Activated B cell treated with CpG ODN at 0.5 μM for 24 hours (primary cell): ENCODE data around the gene PGM5. TPM values are rescaled to one million over a fixed set of nuclear protein-coding genes. Genes with fewer than 3 reads are reported as not detected.

Experiments used
- ATAC-seq: fragments of 200-7000 bp; cut with Tn5 transposase; one replicate; pipeline ENCODE4 v1.10.0; 2021; ENCODE audit warnings: low read depth, mild to moderate bottlenecking, moderate library complexity
- CTCF ChIA-PET: fragments of 350-600 bp; sonication (Branson Sonifier 250); formaldehyde crosslinking; loops from one replicate; lab custom pipeline; 2021; ENCODE audit warnings: antibody characterized with exemption; lab: Charles Lee
- POLR2A ChIA-PET: fragments of 350-600 bp; sonication (Branson Sonifier 250); formaldehyde crosslinking; loops from one replicate; lab custom pipeline; 2021; ENCODE audit warnings: antibody characterized with exemption; lab: Charles Lee
- DNase-seq: peaks from one replicate; pipeline ENCODE4 v3.0.0; 2022
- H3K27ac Mint-ChIP-seq: one replicate; pipeline ENCODE4 v1.8.0; 2020; ENCODE audit warnings: mixed read lengths
- H3K27me3 Mint-ChIP-seq: one replicate; pipeline ENCODE4 v1.8.0; 2021; ENCODE audit warnings: mixed read lengths
- H3K36me3 Mint-ChIP-seq: one replicate; pipeline ENCODE4 v1.8.0; 2021; ENCODE audit warnings: low read depth, mixed read lengths
- H3K4me1 Mint-ChIP-seq: one replicate; pipeline ENCODE4 v1.8.0; 2021; ENCODE audit warnings: mixed read lengths
- H3K4me3 Mint-ChIP-seq: one replicate; pipeline ENCODE4 v1.8.0; 2020; ENCODE audit warnings: mild to moderate bottlenecking, mixed read lengths
- H3K9me3 Mint-ChIP-seq: one replicate; pipeline ENCODE4 v1.8.0; 2020; ENCODE audit warnings: mixed read lengths
- intact Hi-C: fragments of 100-400 bp; cut with micrococcal nuclease; formaldehyde crosslinking; loops from one replicate; pipeline ENCODE4 v1.15.1; 2024
- total RNA-seq: library from RNA; stranded (reverse); gene quantifications from 2 replicates; pipeline ENCODE4 v1.2.3, GENCODE V29; 2022
- TF ChIP-seq, protein P1 (sequence below): fragments of 200-600 bp; IDR thresholded peaks from one replicate; pipeline ENCODE4 v1.8.0; 2022; ENCODE audit warnings: antibody characterized with exemption, mild to moderate bottlenecking

The PGM5 gene
- total RNA-seq, 1 donor from 2014 or later = not detected

DNA sequence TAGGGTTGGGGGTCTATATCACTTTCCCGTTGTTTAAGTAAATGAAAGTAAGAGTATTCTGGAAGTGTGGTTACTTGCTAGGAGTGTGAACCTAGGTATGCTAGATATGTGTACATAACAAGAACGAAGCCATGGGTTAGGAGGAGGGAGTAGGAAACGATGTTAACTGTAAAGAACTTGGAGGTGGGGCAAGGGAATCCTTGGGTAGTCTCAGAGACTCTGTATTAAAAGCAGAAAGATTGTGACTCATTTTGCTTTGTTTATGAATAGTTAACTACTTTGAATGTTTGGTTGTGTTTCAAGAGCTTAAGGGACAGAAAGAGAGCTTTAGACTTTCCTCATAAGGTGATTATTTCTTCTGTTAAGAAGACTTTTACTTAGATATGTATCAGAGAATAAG, 124.4 kb downstream of the PGM5 start:
- DNase-seq (no peak), ATAC-seq (no peak)
- peaks cover 6% of the 10 kb centered on the region for H3K9me3 Mint-ChIP-seq
- H3K4me3 Mint-ChIP-seq = no peak overlapping the region
- no peak overlapping the region for H3K27ac Mint-ChIP-seq
- H3K27me3 Mint-ChIP-seq = peaks cover 21% of the 10 kb centered on the region
- no peaks in the 10 kb centered on the region for H3K36me3 Mint-ChIP-seq
- TF ChIP-seq, protein P1, sequence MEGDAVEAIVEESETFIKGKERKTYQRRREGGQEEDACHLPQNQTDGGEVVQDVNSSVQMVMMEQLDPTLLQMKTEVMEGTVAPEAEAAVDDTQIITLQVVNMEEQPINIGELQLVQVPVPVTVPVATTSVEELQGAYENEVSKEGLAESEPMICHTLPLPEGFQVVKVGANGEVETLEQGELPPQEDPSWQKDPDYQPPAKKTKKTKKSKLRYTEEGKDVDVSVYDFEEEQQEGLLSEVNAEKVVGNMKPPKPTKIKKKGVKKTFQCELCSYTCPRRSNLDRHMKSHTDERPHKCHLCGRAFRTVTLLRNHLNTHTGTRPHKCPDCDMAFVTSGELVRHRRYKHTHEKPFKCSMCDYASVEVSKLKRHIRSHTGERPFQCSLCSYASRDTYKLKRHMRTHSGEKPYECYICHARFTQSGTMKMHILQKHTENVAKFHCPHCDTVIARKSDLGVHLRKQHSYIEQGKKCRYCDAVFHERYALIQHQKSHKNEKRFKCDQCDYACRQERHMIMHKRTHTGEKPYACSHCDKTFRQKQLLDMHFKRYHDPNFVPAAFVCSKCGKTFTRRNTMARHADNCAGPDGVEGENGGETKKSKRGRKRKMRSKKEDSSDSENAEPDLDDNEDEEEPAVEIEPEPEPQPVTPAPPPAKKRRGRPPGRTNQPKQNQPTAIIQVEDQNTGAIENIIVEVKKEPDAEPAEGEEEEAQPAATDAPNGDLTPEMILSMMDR = no peak
- no peaks in the 10 kb centered on the region for H3K4me1 Mint-ChIP-seq
- POLR2A ChIA-PET = no interaction called here
- intact Hi-C loops = no loop called here
- CTCF ChIA-PET = no interaction called here

DNA sequence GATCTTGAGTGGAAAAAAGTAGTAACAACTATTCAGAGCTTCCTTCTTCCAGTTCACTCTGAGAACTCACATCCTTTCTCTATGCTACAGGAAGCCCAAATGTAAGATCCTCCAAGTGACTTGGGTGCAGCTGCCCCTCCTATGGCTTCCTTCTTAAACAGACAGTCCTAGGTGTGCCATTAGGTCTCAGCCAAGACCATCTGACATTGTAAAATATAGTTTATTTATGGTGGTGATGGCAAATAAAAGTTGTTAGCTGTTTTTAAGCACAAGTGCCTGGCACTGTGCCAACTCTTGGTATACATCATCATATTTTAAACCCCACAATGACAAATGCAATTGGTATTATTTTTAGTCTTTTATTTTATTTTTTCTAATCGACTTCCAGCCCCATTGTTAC, 126.1 kb downstream of the PGM5 start:
- ChIA-PET POLR2A (no interaction called here), CTCF (no interaction called here)
- no peaks in the 10 kb centered on the region for H3K4me1 Mint-ChIP-seq
- no peak overlapping the region for H3K4me3 Mint-ChIP-seq
- H3K27ac Mint-ChIP-seq = no peak overlapping the region
- TF ChIP-seq, protein P1 = no peak
- peaks cover 14% of the 10 kb centered on the region for H3K27me3 Mint-ChIP-seq
- ATAC-seq (no peak), DNase-seq (no peak)
- intact Hi-C loops = no loop called here
- H3K9me3 Mint-ChIP-seq = peaks cover 11% of the 10 kb centered on the region
- H3K36me3 Mint-ChIP-seq = no peaks in the 10 kb centered on the region

DNA sequence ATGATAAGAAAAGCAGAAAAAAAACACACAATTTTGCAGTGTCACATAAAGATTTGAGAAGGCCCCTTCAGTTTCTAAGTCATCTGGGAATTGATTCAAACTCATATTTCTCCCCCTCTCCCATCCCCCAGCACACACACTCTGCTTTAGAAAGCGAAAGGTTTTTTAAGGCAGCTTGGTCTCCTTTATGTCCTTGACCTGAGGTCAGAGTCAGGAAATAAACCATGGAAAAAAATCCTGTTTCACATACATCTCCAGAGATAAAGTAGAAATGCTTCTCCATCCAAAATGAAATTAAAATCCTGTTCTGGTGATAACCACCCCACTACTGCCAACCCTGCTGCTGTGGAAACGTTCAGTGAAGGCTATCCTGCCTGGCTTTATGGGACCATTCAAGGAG, 131.7 kb downstream of the PGM5 start:
- intact Hi-C loops = no loop called here
- Mint-ChIP-seq H3K9me3 (peaks cover 11% of the 10 kb centered on the region), H3K4me3 (no peak overlapping the region), H3K36me3 (no peaks in the 10 kb centered on the region), H3K27me3 (peaks cover 24% of the 10 kb centered on the region), H3K4me1 (no peaks in the 10 kb centered on the region), H3K27ac (no peak overlapping the region)
- ATAC-seq (no peak), DNase-seq (no peak)
- ChIA-PET CTCF (interaction anchor here (0.8 kb wide), 1 partner anchor 20 kb away, joined by 3 read pairs; no protein-coding TSS in a partner anchor), POLR2A (no interaction called here)
- TF ChIP-seq, protein P1 = no peak

DNA sequence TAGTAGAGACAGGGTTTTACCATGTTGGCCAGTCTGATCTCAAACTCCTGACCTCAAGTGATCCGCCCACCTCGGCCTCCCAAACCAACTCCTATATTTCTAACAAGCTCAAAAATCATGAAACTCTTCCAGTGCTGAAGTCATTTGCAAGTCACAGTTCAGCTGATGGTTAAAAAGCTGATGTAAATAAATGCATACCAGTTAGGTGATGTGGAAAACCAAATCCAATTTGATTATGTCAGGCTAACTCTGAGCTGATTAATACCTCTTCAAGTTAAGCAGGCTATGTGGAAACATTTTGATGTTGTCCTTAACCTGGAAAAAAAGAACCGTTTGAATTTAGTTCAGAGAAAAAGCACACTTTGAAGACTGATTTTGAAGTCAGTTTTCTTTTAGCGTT, 133.2 kb downstream of the PGM5 start:
- Mint-ChIP-seq H3K36me3 (no peaks in the 10 kb centered on the region), H3K9me3 (peaks cover 11% of the 10 kb centered on the region), H3K27me3 (peaks cover 35% of the 10 kb centered on the region), H3K27ac (no peak overlapping the region), H3K4me3 (no peak overlapping the region), H3K4me1 (no peaks in the 10 kb centered on the region)
- ATAC-seq = no peak
- DNase-seq = no peak
- ChIA-PET CTCF (no interaction called here), POLR2A (no interaction called here)
- intact Hi-C loops = no loop called here
- TF ChIP-seq, protein P1 = no peak

DNA sequence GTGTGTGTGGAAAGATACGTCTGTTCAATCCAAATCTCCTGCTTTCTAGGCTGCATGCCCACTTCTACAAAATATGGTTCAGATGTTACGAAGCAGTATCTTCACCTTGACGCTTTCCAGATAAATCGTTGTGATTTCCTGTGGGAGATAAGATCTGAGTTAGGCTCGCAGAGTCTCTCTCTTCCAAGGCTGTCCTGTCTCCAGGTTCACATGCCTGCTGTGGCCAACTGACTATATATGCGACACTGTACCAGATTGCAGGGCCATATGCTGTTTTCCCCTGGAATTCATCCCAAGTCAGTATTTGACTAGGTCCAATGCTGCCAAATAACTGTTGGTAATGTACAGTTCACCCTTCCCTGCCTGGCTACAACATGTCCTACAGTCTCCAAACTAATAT, 136.4 kb downstream of the PGM5 start:
- ChIA-PET POLR2A (no interaction called here), CTCF (no interaction called here)
- Mint-ChIP-seq H3K36me3 (no peaks in the 10 kb centered on the region), H3K9me3 (no peaks in the 10 kb centered on the region), H3K27me3 (peaks cover 31% of the 10 kb centered on the region), H3K4me3 (no peak overlapping the region), H3K27ac (no peak overlapping the region), H3K4me1 (no peaks in the 10 kb centered on the region)
- TF ChIP-seq, protein P1 = no peak
- intact Hi-C loops = no loop called here
- no peak for DNase-seq
- ATAC-seq = no peak
